SK-N-SH treated with all-trans-retinoic acid at 6 μM for 48 hours (cell line): ENCODE data around the gene TMEM212.

Experiments
- BACH2 ChIP-seq: fragments of 250-450 bp; sonication (Bioruptor Pico); IDR thresholded peaks from 2 replicates; pipeline ENCODE4 v1.9.0; 2021; ENCODE audit warnings: mild to moderate bottlenecking, borderline replicate concordance
- CREB5 ChIP-seq: fragments of 250-450 bp; sonication (Bioruptor Pico); IDR thresholded peaks from 2 replicates; pipeline ENCODE4 v1.5.1; 2020; ENCODE audit warnings: low read depth, mild to moderate bottlenecking, moderate library complexity
- ISL1 ChIP-seq: fragments of 250-450 bp; sonication (Bioruptor Pico); IDR thresholded peaks from 2 replicates; pipeline ENCODE4 v2.1.2; 2022; ENCODE audit warnings: mild to moderate bottlenecking, moderate library complexity
- POU6F1 ChIP-seq: fragments of 250-450 bp; sonication (Bioruptor Pico); IDR thresholded peaks from 2 replicates; pipeline ENCODE4 v1.8.0; 2021; ENCODE audit warnings: low read depth, mild to moderate bottlenecking, moderate library complexity, borderline replicate concordance
- RARB ChIP-seq: fragments of 250-450 bp; sonication (Bioruptor Pico); IDR thresholded peaks from 2 replicates; pipeline ENCODE4 v1.8.0; 2021; ENCODE audit warnings: mild to moderate bottlenecking, moderate library complexity
- SNAI2 ChIP-seq: fragments of 250-450 bp; sonication (Bioruptor Pico); IDR thresholded peaks from 2 replicates; pipeline ENCODE4 v1.5.0; 2020; ENCODE audit warnings: mild to moderate bottlenecking, moderate library complexity
- ZFP30 ChIP-seq: fragments of 450-650 bp; formaldehyde crosslinking; IDR thresholded peaks from 2 replicates; pipeline ENCODE4 v1.5.0; 2022; ENCODE audit warnings: mild to moderate bottlenecking, moderate library complexity
- ZNF565 ChIP-seq: fragments of 450-650 bp; formaldehyde crosslinking; conservative IDR thresholded peaks from 2 replicates; pipeline ENCODE4 v1.5.0; 2020; ENCODE audit warnings: low read depth, mild to moderate bottlenecking, moderate library complexity

DNA sequence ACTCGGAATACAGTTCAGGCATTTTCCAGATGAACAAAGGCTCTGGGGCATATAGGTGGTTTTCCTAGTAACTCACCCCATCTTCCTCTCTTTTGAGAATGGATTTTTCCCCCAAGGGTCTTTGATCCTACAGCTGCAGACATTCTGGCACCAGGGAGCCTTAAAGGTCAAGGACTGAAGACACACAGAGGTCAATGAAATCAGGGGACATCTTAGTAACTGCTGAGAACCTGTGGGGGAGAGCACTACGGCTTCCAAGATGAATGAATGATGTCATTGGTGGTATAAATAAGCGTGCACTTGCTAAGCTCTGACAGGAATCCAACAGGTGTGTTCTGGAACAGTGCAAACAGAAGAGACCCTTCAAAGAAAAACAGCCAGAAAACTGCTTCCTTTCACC lies 36.3 kb downstream of the TMEM212 start:
- TF ChIP-seq RARB (CRISPR knock-in tag) (no peak), SNAI2 (CRISPR knock-in tag) (no peak), ZFP30 (CRISPR knock-in tag) (no peak), ISL1 (CRISPR knock-in tag) (no peak), POU6F1 (CRISPR knock-in tag) (no peak), ZNF565 (CRISPR knock-in tag) (no peak), CREB5 (CRISPR knock-in tag) (no peak), BACH2 (no peak)
